ENCODE measurements around the gene NMT1. TPM values are rescaled to one million over a fixed set of nuclear protein-coding genes. Genes with fewer than 3 reads are reported as not detected.

Gene NMT1
- total RNA-seq, 1 donor from 2014 or later, result 101 TPM

- no peak overlapping the region for H2AFZ ChIP-seq (replicated peaks)
- no peak overlapping the region for H3K9ac ChIP-seq
- peaks cover 20% of the 10 kb centered on the region for H3K4me1 Mint-ChIP-seq
- no peak overlapping the region for H3K27ac ChIP-seq
- peaks cover 23% of the 10 kb centered on the region for H4K20me1 ChIP-seq (ENCODE audit: low read depth)
- H3K27ac Mint-ChIP-seq, result no peak overlapping the region
- peaks cover 9% of the 10 kb centered on the region for H3K36me3 Mint-ChIP-seq
- H3K27me3 Mint-ChIP-seq (ENCODE audit: insufficient read depth, low read depth), result peaks cover 4% of the 10 kb centered on the region
- no peaks in the 10 kb centered on the region for H3K9me3 ChIP-seq (ENCODE audit: low read depth)
- peaks cover 82% of the 10 kb centered on the region for H3K79me2 ChIP-seq (ENCODE audit: low read depth)
- no peaks in the 10 kb centered on the region for H3K9me3 Mint-ChIP-seq
- H3K4me2 ChIP-seq, result no peak overlapping the region
- TF ChIP-seq EZH2 (IDR thresholded peaks at IDR 0.05), result no peak
- TF ChIP-seq, protein P1, sequence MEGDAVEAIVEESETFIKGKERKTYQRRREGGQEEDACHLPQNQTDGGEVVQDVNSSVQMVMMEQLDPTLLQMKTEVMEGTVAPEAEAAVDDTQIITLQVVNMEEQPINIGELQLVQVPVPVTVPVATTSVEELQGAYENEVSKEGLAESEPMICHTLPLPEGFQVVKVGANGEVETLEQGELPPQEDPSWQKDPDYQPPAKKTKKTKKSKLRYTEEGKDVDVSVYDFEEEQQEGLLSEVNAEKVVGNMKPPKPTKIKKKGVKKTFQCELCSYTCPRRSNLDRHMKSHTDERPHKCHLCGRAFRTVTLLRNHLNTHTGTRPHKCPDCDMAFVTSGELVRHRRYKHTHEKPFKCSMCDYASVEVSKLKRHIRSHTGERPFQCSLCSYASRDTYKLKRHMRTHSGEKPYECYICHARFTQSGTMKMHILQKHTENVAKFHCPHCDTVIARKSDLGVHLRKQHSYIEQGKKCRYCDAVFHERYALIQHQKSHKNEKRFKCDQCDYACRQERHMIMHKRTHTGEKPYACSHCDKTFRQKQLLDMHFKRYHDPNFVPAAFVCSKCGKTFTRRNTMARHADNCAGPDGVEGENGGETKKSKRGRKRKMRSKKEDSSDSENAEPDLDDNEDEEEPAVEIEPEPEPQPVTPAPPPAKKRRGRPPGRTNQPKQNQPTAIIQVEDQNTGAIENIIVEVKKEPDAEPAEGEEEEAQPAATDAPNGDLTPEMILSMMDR (IDR thresholded peaks at IDR 0.05), result no peak
- TF ChIP-seq EZH2phosphoT487 (IDR thresholded peaks at IDR 0.05), result no peak
- H3K4me3 Mint-ChIP-seq, result no peak overlapping the region
- no peaks in the 10 kb centered on the region for H3K36me3 ChIP-seq
- peaks cover 8% of the 10 kb centered on the region for H3K4me1 ChIP-seq
- no peaks in the 10 kb centered on the region for H3K27me3 ChIP-seq
- H3F3A ChIP-seq (ENCODE audit: low read depth), result peaks cover 10% of the 10 kb centered on the region
- DNase-seq (ENCODE audit: low spot score), result no peak
- H3K4me3 ChIP-seq, result no peak overlapping the region
Measured at GRCh38 chr17:45063198-45063597, 2.1 kb downstream of the NMT1 start.

DNA sequence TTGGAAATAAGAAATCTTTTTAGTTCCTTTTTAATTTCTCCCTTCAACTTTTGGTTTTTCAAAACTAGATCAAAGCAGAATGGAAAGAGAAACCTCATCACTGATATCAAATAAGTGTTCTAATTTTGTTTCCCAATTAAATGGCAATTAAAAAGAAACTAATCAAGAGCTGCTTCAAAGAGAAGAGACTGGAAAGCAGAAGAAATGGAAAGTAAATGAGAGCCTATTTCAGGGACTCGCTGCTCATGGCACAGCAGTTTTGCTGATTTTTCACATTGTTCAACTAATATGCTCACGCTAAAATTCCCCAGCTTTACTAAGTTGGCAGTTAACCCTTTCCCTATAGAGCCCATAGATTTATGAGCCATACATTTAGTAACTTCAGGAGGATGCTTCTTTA, 6.5 kb downstream of the NMT1 start:
- Histone ChIP-seq H3K27ac (no peak overlapping the region), H3K27me3 (no peaks in the 10 kb centered on the region), H3F3A (ENCODE audit: low read depth) (peaks cover 14% of the 10 kb centered on the region), H3K79me2 (ENCODE audit: low read depth) (peaks cover 96% of the 10 kb centered on the region), H4K20me1 (ENCODE audit: low read depth) (peaks cover 20% of the 10 kb centered on the region), H3K9ac (no peak overlapping the region), H3K4me2 (no peak overlapping the region), H3K9me3 (ENCODE audit: low read depth) (no peaks in the 10 kb centered on the region), H3K4me3 (no peak overlapping the region), H3K36me3 (no peaks in the 10 kb centered on the region), H2AFZ (replicated peaks) (no peak overlapping the region), H3K4me1 (no peaks in the 10 kb centered on the region)
- TF ChIP-seq EZH2 (IDR thresholded peaks at IDR 0.05) (no peak), EZH2phosphoT487 (IDR thresholded peaks at IDR 0.05) (no peak)
- TF ChIP-seq, protein P1 (IDR thresholded peaks at IDR 0.05), result no peak
- no peak for DNase-seq (ENCODE audit: low spot score)
- no peaks in the 10 kb centered on the region for H3K9me3 Mint-ChIP-seq
- no peaks in the 10 kb centered on the region for H3K27me3 Mint-ChIP-seq (ENCODE audit: insufficient read depth, low read depth)
- peaks cover 6% of the 10 kb centered on the region for H3K4me1 Mint-ChIP-seq
- no peak overlapping the region for H3K4me3 Mint-ChIP-seq
- no peak overlapping the region for H3K27ac Mint-ChIP-seq
- peaks cover 12% of the 10 kb centered on the region for H3K36me3 Mint-ChIP-seq

DNA sequence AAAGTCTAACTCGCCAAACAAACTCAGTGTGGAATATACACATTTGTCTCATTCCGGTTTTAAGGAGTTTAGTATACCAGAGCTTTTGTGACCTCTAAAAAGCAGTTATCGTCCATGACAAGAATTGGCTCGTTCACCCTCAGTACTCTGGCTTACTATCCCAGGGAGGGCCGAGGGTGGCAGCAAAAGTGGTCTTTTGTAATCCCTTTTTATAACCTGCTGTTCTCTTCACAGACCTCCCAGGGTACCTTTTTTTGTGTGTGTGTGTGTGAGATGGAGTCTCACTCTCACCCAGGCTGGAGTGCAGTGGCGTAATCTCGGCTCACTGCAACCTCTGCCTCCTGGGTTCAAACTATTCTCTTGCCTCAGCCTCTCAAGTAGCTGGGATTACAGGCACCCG, 8.9 kb downstream of the NMT1 start:
- H3K9me3 ChIP-seq (ENCODE audit: low read depth), result no peaks in the 10 kb centered on the region
- no peak overlapping the region for H3K9ac ChIP-seq
- peaks cover 5% of the 10 kb centered on the region for H3K4me1 Mint-ChIP-seq
- no peaks in the 10 kb centered on the region for H3K27me3 ChIP-seq
- no peaks in the 10 kb centered on the region for H3K9me3 Mint-ChIP-seq
- H3K79me2 ChIP-seq (ENCODE audit: low read depth), result peaks cover 96% of the 10 kb centered on the region
- no peaks in the 10 kb centered on the region for H3K36me3 ChIP-seq
- peaks cover 18% of the 10 kb centered on the region for H3K36me3 Mint-ChIP-seq
- H3K4me2 ChIP-seq, result no peak overlapping the region
- no peak overlapping the region for H3K4me3 Mint-ChIP-seq
- no peak overlapping the region for H3K27ac ChIP-seq
- H2AFZ ChIP-seq (replicated peaks), result no peak overlapping the region
- TF ChIP-seq EZH2phosphoT487 (IDR thresholded peaks at IDR 0.05) (no peak), EZH2 (IDR thresholded peaks at IDR 0.05) (no peak)
- TF ChIP-seq, protein P1 (IDR thresholded peaks at IDR 0.05), result no peak
- H3K27ac Mint-ChIP-seq, result no peak overlapping the region
- no peak for DNase-seq (ENCODE audit: low spot score)
- H3K4me1 ChIP-seq, result no peaks in the 10 kb centered on the region
- H3F3A ChIP-seq (ENCODE audit: low read depth), result peaks cover 14% of the 10 kb centered on the region
- H3K27me3 Mint-ChIP-seq (ENCODE audit: insufficient read depth, low read depth), result peaks cover 6% of the 10 kb centered on the region
- peaks cover 14% of the 10 kb centered on the region for H4K20me1 ChIP-seq (ENCODE audit: low read depth)
- no peak overlapping the region for H3K4me3 ChIP-seq

Data from neural progenitor cell (in vitro differentiated cells).